GM12864 (cell line): Measurements from ENCODE around the gene FDX1.

Source experiments
- DNase-seq: peaks from one replicate; pipeline ENCODE4 v3.0.0-alpha.2; 2011; ENCODE audit warnings: low read depth
- H3K4me3 ChIP-seq: 2 replicates; pipeline ENCODE4 v1.5.1; 2011; ENCODE audit warnings: mild to moderate bottlenecking, low read depth, low read length, control low read depth
- CTCF ChIP-seq: IDR thresholded peaks from 2 replicates; pipeline ENCODE4 v1.5.1; 2011; ENCODE audit warnings: low read depth, mild to moderate bottlenecking, moderate library complexity, low read length, control low read depth, inconsistent platforms; ENCODE audit errors: missing control alignments

FDX1 gene

GRCh38 chr11:110479108-110480101 lies 49.7 kb downstream of the FDX1 start:
- no peak overlapping the region for H3K4me3 ChIP-seq
- no peak for DNase-seq
- TF ChIP-seq CTCF: no peak

- no peak for DNase-seq
- H3K4me3 ChIP-seq: no peak overlapping the region
These were observed 51.8 kb downstream of the FDX1 start for GRCh38 chr11:110481523-110481922.

GRCh38 chr11:110486156-110486555 lies 56.4 kb downstream of the FDX1 start:
- TF ChIP-seq CTCF: no peak
- no peak overlapping the region for H3K4me3 ChIP-seq
- no peak for DNase-seq

More at GRCh38 chr11:110481523-110481922, 51.8 kb downstream of the FDX1 start:
- no peak for TF ChIP-seq CTCF

GRCh38 chr11:110488446-110488845 lies 58.7 kb downstream of the FDX1 start:
- DNase-seq: no peak
- no peak overlapping the region for H3K4me3 ChIP-seq
- TF ChIP-seq CTCF: no peak

- no peak for DNase-seq
- TF ChIP-seq CTCF: no peak
- H3K4me3 ChIP-seq: no peak overlapping the region
These were observed 61.1 kb downstream of the FDX1 start for GRCh38 chr11:110490886-110491285.

GRCh38 chr11:110491577-110492320 lies 62.0 kb downstream of the FDX1 start:
- no peak for TF ChIP-seq CTCF
- DNase-seq: no peak
- H3K4me3 ChIP-seq: no peak overlapping the region
